ENCODE data around the gene INSYN2B. TPM values are rescaled to one million over a fixed set of nuclear protein-coding genes. Genes with fewer than 3 reads are reported as not detected.

The INSYN2B gene
- total RNA-seq, 1 experiment from 2014 or later, result not detected

DNA sequence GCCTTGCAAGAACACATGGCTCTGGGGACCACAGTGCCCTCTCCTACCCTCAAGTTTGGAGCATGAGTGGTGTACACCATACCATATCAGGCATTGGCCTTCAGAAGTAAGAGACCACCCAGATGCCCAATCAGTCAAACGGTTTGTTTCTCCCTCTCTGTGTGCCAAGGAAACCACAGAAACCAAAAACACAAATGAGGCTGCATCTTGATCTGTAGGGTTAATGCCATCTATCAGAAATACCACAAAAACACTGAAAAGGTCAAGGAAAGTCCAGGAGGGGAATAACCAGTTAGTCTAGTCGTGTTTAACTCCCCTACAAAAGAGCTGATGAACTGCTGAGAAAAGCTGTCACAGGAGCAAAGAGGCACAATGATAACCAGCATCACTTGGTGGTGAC lies 78.4 kb downstream of the INSYN2B start:
- intact Hi-C loops (cut with micrococcal nuclease), result no loop called here
- no peak overlapping the region for H3K4me2 ChIP-seq (ENCODE audit: low read length)
- CTCF ChIA-PET, result no interaction called here
- H2AFZ ChIP-seq (ENCODE audit: low read depth, low read length, poor library complexity, severe bottlenecking), result no peak overlapping the region
- H3K9me3 ChIP-seq (ENCODE audit: control insufficient read depth in 1 of 2, insufficient read depth in 1 of 2, low read depth in 1 of 2, low read length in 2 of 2), result no peaks in the 10 kb centered on the region
- no peaks in the 10 kb centered on the region for H3K79me2 ChIP-seq (ENCODE audit: insufficient read depth, low read length)
- BruUV-seq (replicated peaks), result no TSS peak
- ATAC-seq, result no peak
- TF ChIP-seq SP1 (IDR thresholded peaks at IDR 0.05; ENCODE audit: low read depth), result no peak
- TF ChIP-seq, protein P1, sequence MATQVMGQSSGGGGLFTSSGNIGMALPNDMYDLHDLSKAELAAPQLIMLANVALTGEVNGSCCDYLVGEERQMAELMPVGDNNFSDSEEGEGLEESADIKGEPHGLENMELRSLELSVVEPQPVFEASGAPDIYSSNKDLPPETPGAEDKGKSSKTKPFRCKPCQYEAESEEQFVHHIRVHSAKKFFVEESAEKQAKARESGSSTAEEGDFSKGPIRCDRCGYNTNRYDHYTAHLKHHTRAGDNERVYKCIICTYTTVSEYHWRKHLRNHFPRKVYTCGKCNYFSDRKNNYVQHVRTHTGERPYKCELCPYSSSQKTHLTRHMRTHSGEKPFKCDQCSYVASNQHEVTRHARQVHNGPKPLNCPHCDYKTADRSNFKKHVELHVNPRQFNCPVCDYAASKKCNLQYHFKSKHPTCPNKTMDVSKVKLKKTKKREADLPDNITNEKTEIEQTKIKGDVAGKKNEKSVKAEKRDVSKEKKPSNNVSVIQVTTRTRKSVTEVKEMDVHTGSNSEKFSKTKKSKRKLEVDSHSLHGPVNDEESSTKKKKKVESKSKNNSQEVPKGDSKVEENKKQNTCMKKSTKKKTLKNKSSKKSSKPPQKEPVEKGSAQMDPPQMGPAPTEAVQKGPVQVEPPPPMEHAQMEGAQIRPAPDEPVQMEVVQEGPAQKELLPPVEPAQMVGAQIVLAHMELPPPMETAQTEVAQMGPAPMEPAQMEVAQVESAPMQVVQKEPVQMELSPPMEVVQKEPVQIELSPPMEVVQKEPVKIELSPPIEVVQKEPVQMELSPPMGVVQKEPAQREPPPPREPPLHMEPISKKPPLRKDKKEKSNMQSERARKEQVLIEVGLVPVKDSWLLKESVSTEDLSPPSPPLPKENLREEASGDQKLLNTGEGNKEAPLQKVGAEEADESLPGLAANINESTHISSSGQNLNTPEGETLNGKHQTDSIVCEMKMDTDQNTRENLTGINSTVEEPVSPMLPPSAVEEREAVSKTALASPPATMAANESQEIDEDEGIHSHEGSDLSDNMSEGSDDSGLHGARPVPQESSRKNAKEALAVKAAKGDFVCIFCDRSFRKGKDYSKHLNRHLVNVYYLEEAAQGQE (IDR thresholded peaks at IDR 0.05; ENCODE audit: low read depth), result no peak
- TF ChIP-seq EGR1 (IDR thresholded peaks at IDR 0.05; ENCODE audit: low read depth), result no peak
- no peak for TF ChIP-seq TCF7L2 (IDR thresholded peaks at IDR 0.05; ENCODE audit: borderline replicate concordance, extremely low read depth, insufficient read depth, insufficient read length)
- TF ChIP-seq, protein P2, sequence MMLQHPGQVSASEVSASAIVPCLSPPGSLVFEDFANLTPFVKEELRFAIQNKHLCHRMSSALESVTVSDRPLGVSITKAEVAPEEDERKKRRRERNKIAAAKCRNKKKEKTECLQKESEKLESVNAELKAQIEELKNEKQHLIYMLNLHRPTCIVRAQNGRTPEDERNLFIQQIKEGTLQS (IDR thresholded peaks at IDR 0.05), result no peak
- no peak for TF ChIP-seq POLR2A (IDR thresholded peaks at IDR 0.05; ENCODE audit: borderline replicate concordance, extremely low read depth, insufficient read depth, insufficient read length)
- TF ChIP-seq CBX3 (IDR thresholded peaks at IDR 0.05; ENCODE audit: low read depth), result no peak
- TF ChIP-seq EZH2phosphoT487 (IDR thresholded peaks at IDR 0.05; ENCODE audit: borderline replicate concordance), result no peak
- no peak for TF ChIP-seq SIN3A (IDR thresholded peaks at IDR 0.05; ENCODE audit: low read depth)
- TF ChIP-seq ZFX (IDR thresholded peaks at IDR 0.05), result no peak
- TF ChIP-seq POLR2AphosphoS5 (IDR thresholded peaks at IDR 0.05; ENCODE audit: low read depth, low read length), result no peak
- TF ChIP-seq EZH2 (IDR thresholded peaks at IDR 0.05), result no peak
- TF ChIP-seq SRF (IDR thresholded peaks at IDR 0.05; ENCODE audit: low read depth), result no peak
- no peaks in the 10 kb centered on the region for H4K20me1 ChIP-seq (ENCODE audit: insufficient read depth)
- H3K4me1 ChIP-seq (ENCODE audit: control insufficient read depth in 1 of 2, insufficient read depth in 2 of 2, low read length in 2 of 2), result no peaks in the 10 kb centered on the region
- H3K9ac ChIP-seq (ENCODE audit: low read length), result no peak overlapping the region
- POLR2A ChIA-PET, result no interaction called here
- no peak for DNase-seq (ENCODE audit: low read depth, low spot score)
- H3K36me3 ChIP-seq (ENCODE audit: control insufficient read depth in 1 of 2, insufficient read depth in 2 of 2, low read length in 2 of 2), result no peaks in the 10 kb centered on the region
- no peak overlapping the region for H3K4me3 ChIP-seq (replicated peaks in 1 of 2; ENCODE audit: low read depth in 1 of 2, low read length in 2 of 2)
- peaks cover 45% of the 10 kb centered on the region for H3K27me3 ChIP-seq (ENCODE audit: insufficient read depth, low read length)
- RAD21 ChIA-PET (ENCODE audit: low non-redundant PET in 1 of 2, low total read pairs in 2 of 2, uncharacterized antibody in 2 of 2, unreplicated experiment in 2 of 2), result no interaction called here
- H3K27ac ChIP-seq (ENCODE audit: low read depth, low read length), result no peak overlapping the region
- H3K9me2 ChIP-seq (ENCODE audit: insufficient read depth), result no peaks in the 10 kb centered on the region
